Measurements from ENCODE around the gene TRMU.

GRCh38 chr22:46386312-46386711 is 50.8 kb downstream of the TRMU start:
- TF ChIP-seq CTCF (IDR thresholded peaks at IDR 0.05 in 4 of 5, conservative IDR thresholded peaks at IDR 0.05 in 1 of 5) (no peak), POLR2A (IDR thresholded peaks at IDR 0.05) (no peak)

Data from gastrocnemius medialis (tissue), 4 donors.